Natural killer cell (primary cell): Measurements from ENCODE around the gene WDFY4. TPM values are rescaled to one million over a fixed set of nuclear protein-coding genes. Genes with fewer than 3 reads are reported as not detected.

Experiments used
- ATAC-seq, 3 donors: fragments of 150-1000 bp in 2 of 3; fragments of 200-7000 bp in 1 of 3; cut with Tn5 transposase; 1 replicate in 1 of 3; 2 replicates in 2 of 3; pipeline ENCODE4 v1.10.0; 2021; ENCODE audit warnings: mild to moderate bottlenecking in 2 of 3, moderate library complexity in 2 of 3
- DNase-seq, 2 donors: peaks; one replicate each; pipeline versions ENCODE4 v3.0.0 to v3.0.0-alpha.2; 2013 to 2021; ENCODE audit warnings: mixed read lengths in 1 of 2
- H3K27ac ChIP-seq: one replicate; pipeline ENCODE4 v1.5.1; 2013; ENCODE audit warnings: mild to moderate bottlenecking, low read length
- H3K27me3 ChIP-seq: one replicate; pipeline ENCODE4 v1.6.1; 2013; ENCODE audit warnings: low read length; ENCODE audit not compliant: control insufficient read depth, insufficient read depth
- H3K36me3 ChIP-seq: one replicate; pipeline ENCODE4 v1.6.1; 2013; ENCODE audit warnings: low read length; ENCODE audit not compliant: control insufficient read depth, insufficient read depth
- H3K4me1 ChIP-seq: one replicate; pipeline ENCODE4 v1.6.1; 2013; ENCODE audit warnings: low read length; ENCODE audit not compliant: control insufficient read depth, insufficient read depth
- H3K4me3 ChIP-seq: one replicate; pipeline ENCODE4 v1.5.1; 2013; ENCODE audit warnings: low read length
- H3K9me3 ChIP-seq: one replicate; pipeline ENCODE4 v1.6.1; 2013; ENCODE audit warnings: low read length; ENCODE audit not compliant: control insufficient read depth, insufficient read depth
- H3K27ac Mint-ChIP-seq, 2 donors: one replicate each; pipeline ENCODE4 v1.8.0; 2022; ENCODE audit warnings: mild to moderate bottlenecking in 2 of 2, mixed read lengths in 2 of 2, moderate library complexity in 1 of 2
- H3K27me3 Mint-ChIP-seq, 2 donors: one replicate each; pipeline ENCODE4 v1.8.0; 2022; ENCODE audit warnings: low read depth in 2 of 2, mixed read lengths in 2 of 2
- H3K36me3 Mint-ChIP-seq: one replicate; pipeline ENCODE4 v1.8.0; 2022; ENCODE audit warnings: mixed read lengths
- H3K4me1 Mint-ChIP-seq, 2 donors: one replicate each; pipeline ENCODE4 v1.8.0; 2022; ENCODE audit warnings: mixed read lengths in 2 of 2
- H3K4me3 Mint-ChIP-seq: one replicate; pipeline ENCODE4 v1.8.0; 2022; ENCODE audit warnings: mild to moderate bottlenecking, moderate library complexity, mixed read lengths
- H3K9me3 Mint-ChIP-seq, 2 donors: one replicate each; pipeline ENCODE4 v1.8.0; 2022; ENCODE audit warnings: mixed read lengths in 2 of 2
- WGBS: methylation state at CpG from one replicate; pipeline ENCODE4 v1.1.7; 2013; ENCODE audit warnings: missing lambda C conversion rate; ENCODE audit not compliant: insufficient coverage; 5-methylcytosine and 5-hydroxymethylcytosine counted together
- intact Hi-C: fragments of 100-400 bp; cut with micrococcal nuclease; formaldehyde crosslinking; loops from one replicate; pipeline ENCODE4 v1.14.2; 2022
- total RNA-seq, 4 donors: library from RNA; stranded (reverse); fragments of 120-200 nt in 1 of 4; gene quantifications; one replicate each; pipeline versions ENCODE4 v1.2.3 to v1.2.4, GENCODE V29; 2013 to 2022
- TF ChIP-seq, protein P1 (sequence below): fragments of 200-600 bp; IDR thresholded peaks from one replicate; pipeline ENCODE4 v1.8.0; 2022; ENCODE audit warnings: antibody characterized with exemption

WDFY4 gene
- total RNA-seq, 3 donors from 2014 or later (not counting 1 experiment from before 2014, with no cell fraction given) = 1.7 to 8.4 (median 3.5) TPM

DNA sequence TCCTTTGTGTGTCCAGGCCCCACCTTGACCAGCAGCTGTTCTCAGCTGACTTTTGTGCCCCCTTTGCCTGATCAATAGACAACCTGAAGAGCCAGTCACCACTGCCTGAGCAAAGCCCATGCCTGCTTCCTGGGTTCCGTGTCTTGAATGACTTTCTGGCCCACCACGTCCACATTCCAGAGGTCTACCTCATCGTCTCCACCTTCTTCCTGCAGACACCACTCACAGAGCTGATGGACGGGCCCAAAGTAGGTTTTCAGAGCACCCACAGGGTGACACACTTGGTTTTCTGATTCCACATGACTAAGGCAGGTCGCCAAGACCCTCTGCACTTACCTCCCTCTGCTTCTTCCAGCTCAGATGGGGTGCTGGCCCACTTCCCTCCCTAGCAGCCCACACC lies 126.8 kb downstream of the WDFY4 start:
- peaks cover 0 to 6% of the 10 kb centered on the region in 2 donors for H3K27me3 Mint-ChIP-seq
- H3K4me1 Mint-ChIP-seq = no peaks in the 10 kb centered on the region
- DNase-seq = no peak
- 80% methylated on average over 5 of the region's 5 CpGs for WGBS
- H3K27me3 ChIP-seq = no peaks in the 10 kb centered on the region
- intact Hi-C loops = no loop called here
- H3K4me3 Mint-ChIP-seq = no peak overlapping the region
- ATAC-seq = no peak
- H3K27ac Mint-ChIP-seq = no peak overlapping the region
- H3K9me3 ChIP-seq = no peaks in the 10 kb centered on the region
- H3K9me3 Mint-ChIP-seq = no peaks in the 10 kb centered on the region
- H3K4me3 ChIP-seq = no peak overlapping the region
- H3K36me3 ChIP-seq = no peaks in the 10 kb centered on the region
- TF ChIP-seq, protein P1, sequence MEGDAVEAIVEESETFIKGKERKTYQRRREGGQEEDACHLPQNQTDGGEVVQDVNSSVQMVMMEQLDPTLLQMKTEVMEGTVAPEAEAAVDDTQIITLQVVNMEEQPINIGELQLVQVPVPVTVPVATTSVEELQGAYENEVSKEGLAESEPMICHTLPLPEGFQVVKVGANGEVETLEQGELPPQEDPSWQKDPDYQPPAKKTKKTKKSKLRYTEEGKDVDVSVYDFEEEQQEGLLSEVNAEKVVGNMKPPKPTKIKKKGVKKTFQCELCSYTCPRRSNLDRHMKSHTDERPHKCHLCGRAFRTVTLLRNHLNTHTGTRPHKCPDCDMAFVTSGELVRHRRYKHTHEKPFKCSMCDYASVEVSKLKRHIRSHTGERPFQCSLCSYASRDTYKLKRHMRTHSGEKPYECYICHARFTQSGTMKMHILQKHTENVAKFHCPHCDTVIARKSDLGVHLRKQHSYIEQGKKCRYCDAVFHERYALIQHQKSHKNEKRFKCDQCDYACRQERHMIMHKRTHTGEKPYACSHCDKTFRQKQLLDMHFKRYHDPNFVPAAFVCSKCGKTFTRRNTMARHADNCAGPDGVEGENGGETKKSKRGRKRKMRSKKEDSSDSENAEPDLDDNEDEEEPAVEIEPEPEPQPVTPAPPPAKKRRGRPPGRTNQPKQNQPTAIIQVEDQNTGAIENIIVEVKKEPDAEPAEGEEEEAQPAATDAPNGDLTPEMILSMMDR = no peak
- H3K4me1 ChIP-seq = no peaks in the 10 kb centered on the region
- H3K36me3 Mint-ChIP-seq = no peaks in the 10 kb centered on the region
- H3K27ac ChIP-seq = no peak overlapping the region

DNA sequence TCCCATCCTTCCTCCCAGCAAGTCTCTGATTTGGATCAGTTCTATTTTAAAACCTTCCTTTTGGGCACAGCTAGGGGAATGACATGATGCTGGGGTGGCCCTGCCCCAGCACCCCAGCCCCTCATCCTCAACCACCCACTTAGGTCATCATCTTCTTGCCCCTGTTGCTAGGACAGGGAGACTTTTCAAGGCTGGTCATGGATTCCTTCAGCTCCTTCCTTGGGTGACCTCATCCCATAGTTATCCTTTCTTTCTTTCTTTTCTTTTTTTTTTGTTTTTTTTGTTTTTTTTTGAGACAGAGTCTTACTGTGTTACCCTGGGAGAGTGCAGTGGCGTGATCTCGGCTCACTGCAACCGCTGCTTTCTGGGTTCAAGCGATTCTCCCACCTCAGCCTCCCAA lies 127.2 kb downstream of the WDFY4 start:
- Mint-ChIP-seq H3K4me1 (no peaks in the 10 kb centered on the region), H3K4me3 (no peak overlapping the region), H3K9me3 (no peaks in the 10 kb centered on the region), H3K27ac (no peak overlapping the region), H3K27me3 (peaks cover 0 to 6% of the 10 kb centered on the region in 2 donors), H3K36me3 (no peaks in the 10 kb centered on the region)
- intact Hi-C loops = no loop called here
- Histone ChIP-seq H3K4me3 (no peak overlapping the region), H3K27ac (no peak overlapping the region), H3K9me3 (no peaks in the 10 kb centered on the region), H3K36me3 (no peaks in the 10 kb centered on the region), H3K27me3 (no peaks in the 10 kb centered on the region), H3K4me1 (no peaks in the 10 kb centered on the region)
- DNase-seq = no peak
- TF ChIP-seq, protein P1 = no peak
- 94% methylated on average over 4 of the region's 4 CpGs for WGBS
- ATAC-seq = no peak

DNA sequence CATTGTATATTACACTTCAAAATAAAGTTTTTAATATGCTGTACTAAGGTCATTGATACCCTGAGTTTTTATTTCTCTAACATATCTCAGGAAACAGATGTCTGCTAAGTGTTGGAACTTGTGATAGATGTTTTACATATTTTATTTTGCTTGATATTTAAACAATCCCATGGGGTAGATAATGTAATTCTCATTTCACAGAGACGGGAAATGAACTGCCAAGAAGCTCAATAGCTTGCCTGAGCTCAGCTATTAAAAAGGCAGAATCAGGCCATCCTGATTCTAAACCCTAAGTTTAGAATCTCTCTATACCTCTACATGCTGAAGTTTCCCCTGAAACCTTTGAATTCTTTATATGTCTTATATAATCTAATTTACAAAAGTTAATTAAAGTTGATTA lies 128.6 kb downstream of the WDFY4 start:
- 80% methylated on average over 1 of the region's 1 CpG for WGBS
- no peaks in the 10 kb centered on the region for H3K4me1 Mint-ChIP-seq
- DNase-seq = no peak
- no peaks in the 10 kb centered on the region for H3K9me3 Mint-ChIP-seq
- intact Hi-C loops = no loop called here
- no peak for ATAC-seq
- Histone ChIP-seq H3K27me3 (no peaks in the 10 kb centered on the region), H3K36me3 (no peaks in the 10 kb centered on the region), H3K4me3 (no peak overlapping the region), H3K9me3 (no peaks in the 10 kb centered on the region), H3K27ac (no peak overlapping the region), H3K4me1 (no peaks in the 10 kb centered on the region)
- H3K27ac Mint-ChIP-seq = no peak overlapping the region
- no peak overlapping the region for H3K4me3 Mint-ChIP-seq
- TF ChIP-seq, protein P1 = no peak
- H3K27me3 Mint-ChIP-seq = peaks cover 0 to 6% of the 10 kb centered on the region in 2 donors
- H3K36me3 Mint-ChIP-seq = no peaks in the 10 kb centered on the region

- Histone ChIP-seq H3K27ac (no peak overlapping the region), H3K4me1 (no peaks in the 10 kb centered on the region), H3K36me3 (no peaks in the 10 kb centered on the region), H3K27me3 (no peaks in the 10 kb centered on the region), H3K9me3 (no peaks in the 10 kb centered on the region), H3K4me3 (no peak overlapping the region)
- H3K27ac Mint-ChIP-seq = no peak overlapping the region
- H3K9me3 Mint-ChIP-seq = no peaks in the 10 kb centered on the region
- no peaks in the 10 kb centered on the region for H3K4me1 Mint-ChIP-seq
- TF ChIP-seq, protein P1 = no peak
- H3K4me3 Mint-ChIP-seq = no peak overlapping the region
- peaks cover 0 to 6% of the 10 kb centered on the region in 2 donors for H3K27me3 Mint-ChIP-seq
- DNase-seq (no peak), ATAC-seq (no peak)
- 88% methylated on average over 3 of the region's 3 CpGs for WGBS
- intact Hi-C loops = no loop called here
- no peaks in the 10 kb centered on the region for H3K36me3 Mint-ChIP-seq
These were observed 129.2 kb downstream of the WDFY4 start for GRCh38 chr10:48813825-48814224.
